OCI-LY1 (cell line): ENCODE results near the gene PRTFDC1.

Experiments used
- H2AFZ ChIP-seq: fragments of 200-600 bp; sonication (generic), shearing (Covaris generic); 2 replicates; pipeline ENCODE4 v1.6.0; 2014; ENCODE audit warnings: antibody characterized with exemption, mild to moderate bottlenecking, low read length
- H3F3A ChIP-seq: fragments of 200-600 bp; sonication (generic), shearing (Covaris generic); 2 replicates; pipeline ENCODE4 v1.6.0; 2014; ENCODE audit warnings: mild to moderate bottlenecking, antibody characterized with exemption, low read length, moderate library complexity; ENCODE audit not compliant: insufficient read depth
- H3K27ac ChIP-seq: fragments of 200-600 bp; sonication (generic); 2 replicates; pipeline ENCODE4 v1.5.1; 2014; ENCODE audit warnings: low read length, mixed run types, mild to moderate bottlenecking, low read depth; ENCODE audit not compliant: poor library complexity, severe bottlenecking
- H3K27me3 ChIP-seq: fragments of 200-600 bp; sonication (generic); 2 replicates; pipeline ENCODE4 v1.6.0; 2014; ENCODE audit warnings: antibody characterized with exemption, mild to moderate bottlenecking, low read length, moderate library complexity; ENCODE audit not compliant: insufficient read depth
- H3K36me3 ChIP-seq: fragments of 200-600 bp; sonication (generic); 2 replicates; pipeline ENCODE4 v1.6.1; 2014; ENCODE audit warnings: mild to moderate bottlenecking, antibody characterized with exemption, low read length, moderate library complexity, mixed read lengths; ENCODE audit not compliant: insufficient read depth
- H3K4me1 ChIP-seq: fragments of 200-600 bp; sonication (generic); 2 replicates; pipeline ENCODE4 v1.5.1; 2014; ENCODE audit warnings: mild to moderate bottlenecking, low read length, moderate library complexity; ENCODE audit not compliant: insufficient read depth, severe bottlenecking
- H3K4me2 ChIP-seq: fragments of 200-600 bp; sonication (generic), shearing (Covaris generic); 2 replicates; pipeline ENCODE4 v1.6.1; 2014; ENCODE audit warnings: low read length
- H3K4me3 ChIP-seq: fragments of 200-600 bp; sonication (generic); 2 replicates; pipeline ENCODE4 v1.5.1; 2014; ENCODE audit warnings: low read length, low read depth, mild to moderate bottlenecking, mixed read lengths; ENCODE audit not compliant: poor library complexity, severe bottlenecking
- H3K79me2 ChIP-seq: fragments of 200-600 bp; shearing (Covaris generic); 2 replicates; pipeline ENCODE4 v1.6.1; 2016; ENCODE audit warnings: mixed run types, low read length, mixed read lengths; ENCODE audit not compliant: insufficient read depth
- H3K9ac ChIP-seq: fragments of 200-600 bp; sonication (generic), shearing (Covaris generic); 2 replicates; pipeline ENCODE4 v1.6.1; 2014; ENCODE audit warnings: mild to moderate bottlenecking, low read length, mixed read lengths
- H3K9me2 ChIP-seq: fragments of 200-600 bp; sonication (generic), shearing (Covaris generic); 2 replicates; pipeline ENCODE4 v1.6.1; 2014; ENCODE audit warnings: low read depth, mild to moderate bottlenecking, low read length, mixed read lengths
- H3K9me3 ChIP-seq: fragments of 200-600 bp; shearing (Covaris generic); 2 replicates; pipeline ENCODE4 v1.6.1; 2014; ENCODE audit warnings: low read length, mixed read lengths
- H4K20me1 ChIP-seq: fragments of 200-600 bp; sonication (generic), shearing (Covaris generic); 2 replicates; pipeline ENCODE4 v1.6.0; 2016; ENCODE audit warnings: mild to moderate bottlenecking, low read length; ENCODE audit not compliant: insufficient read depth
- CTCF ChIP-seq: fragments of 200-600 bp; sonication (generic), shearing (Covaris generic); IDR thresholded peaks from 2 replicates; pipeline ENCODE4 v1.5.1; 2017; ENCODE audit warnings: mild to moderate bottlenecking, antibody characterized with exemption, low read length, moderate library complexity, mixed read lengths
- EZH2 ChIP-seq: fragments of 200-600 bp; sonication (generic), shearing (Covaris generic); IDR thresholded peaks from 2 replicates; pipeline ENCODE4 v1.8.0; 2017; ENCODE audit warnings: borderline replicate concordance, mixed run types, mild to moderate bottlenecking, antibody characterized with exemption, low read length, moderate library complexity, mixed read lengths

The PRTFDC1 gene

GRCh38 chr10:24900888-24901685 lies 51.3 kb downstream of the PRTFDC1 start:
- H3K4me1 ChIP-seq: no peaks in the 10 kb centered on the region

GRCh38 chr10:24899571-24899970 lies 52.8 kb downstream of the PRTFDC1 start:
- Histone ChIP-seq H3K4me2 (no peak overlapping the region), H4K20me1 (no peaks in the 10 kb centered on the region), H3K27ac (no peak overlapping the region), H3K9me3 (no peaks in the 10 kb centered on the region), H3F3A (no peaks in the 10 kb centered on the region), H3K79me2 (no peaks in the 10 kb centered on the region), H3K9ac (no peak overlapping the region), H3K4me3 (no peak overlapping the region), H3K27me3 (no peaks in the 10 kb centered on the region), H3K4me1 (no peaks in the 10 kb centered on the region), H3K9me2 (no peaks in the 10 kb centered on the region), H3K36me3 (no peaks in the 10 kb centered on the region), H2AFZ (no peak overlapping the region)
- no peak for TF ChIP-seq CTCF
- no peak for TF ChIP-seq EZH2

More at GRCh38 chr10:24900888-24901685, 51.3 kb downstream of the PRTFDC1 start:
- Histone ChIP-seq H3K27me3 (no peaks in the 10 kb centered on the region), H3F3A (no peaks in the 10 kb centered on the region), H3K9ac (no peak overlapping the region), H3K27ac (no peak overlapping the region), H3K9me2 (no peaks in the 10 kb centered on the region), H3K4me2 (no peak overlapping the region), H4K20me1 (no peaks in the 10 kb centered on the region), H3K4me3 (no peak overlapping the region), H3K79me2 (no peaks in the 10 kb centered on the region), H3K36me3 (no peaks in the 10 kb centered on the region), H2AFZ (no peak overlapping the region), H3K9me3 (no peaks in the 10 kb centered on the region)
- TF ChIP-seq EZH2 (no peak), CTCF (no peak)

GRCh38 chr10:24898501-24898900 lies 53.9 kb downstream of the PRTFDC1 start:
- H4K20me1 ChIP-seq: no peaks in the 10 kb centered on the region
- H3K36me3 ChIP-seq: no peaks in the 10 kb centered on the region
- no peaks in the 10 kb centered on the region for H3K79me2 ChIP-seq
- no peak overlapping the region for H3K4me3 ChIP-seq
- H3K9me2 ChIP-seq: no peaks in the 10 kb centered on the region
- H3K4me1 ChIP-seq: no peaks in the 10 kb centered on the region
- no peak overlapping the region for H3K9ac ChIP-seq
- H3F3A ChIP-seq: no peaks in the 10 kb centered on the region
- TF ChIP-seq CTCF: no peak
- TF ChIP-seq EZH2: no peak
- H3K9me3 ChIP-seq: no peaks in the 10 kb centered on the region
- no peak overlapping the region for H3K4me2 ChIP-seq
- no peaks in the 10 kb centered on the region for H3K27me3 ChIP-seq
- H3K27ac ChIP-seq: no peak overlapping the region
- H2AFZ ChIP-seq: no peak overlapping the region
